IMR-90 (cell line): Measurements from ENCODE around the gene SIAH3. TPM values are rescaled to one million over a fixed set of nuclear protein-coding genes. Genes with fewer than 3 reads are reported as not detected.

Source experiments
- ATAC-seq: fragments of 200-7000 bp; cut with Tn5 transposase; 2 replicates; pipeline ENCODE4 v1.9.1; 2020; ENCODE audit warnings: low read depth, mild to moderate bottlenecking, moderate library complexity
- BruUV-seq: library from RNA; stranded (reverse); fragments of 400-500 nt; replicated peaks from 2 replicates; lab custom pipeline; 2021; lab: Mats Ljungman, UMichigan
- CTCF ChIA-PET: fragments of 300-600 bp; formaldehyde crosslinking; extraction: SDS; loops from one replicate; lab custom pipeline; 2021; ENCODE audit warnings: antibody characterized with exemption; lab: Yijun Ruan, JAX
- POLR2A ChIA-PET: fragments of 300-600 bp; sonication (Branson Sonifier 250); formaldehyde crosslinking; loops from one replicate; lab custom pipeline; 2022; ENCODE audit warnings: antibody characterized with exemption; ENCODE audit not compliant: unreplicated experiment; lab: Charles Lee
- DNase-seq: peaks from one replicate; pipeline ENCODE4 v3.0.0; 2013
- H2AFZ ChIP-seq: replicated peaks from 2 replicates; pipeline ENCODE3; 2013; ENCODE audit warnings: low read length, mild to moderate bottlenecking; ENCODE audit not compliant: poor library complexity
- H2AK5ac ChIP-seq: 2 replicates; pipeline ENCODE4 v1.6.1; 2013; ENCODE audit warnings: low read depth, low read length, inconsistent platforms
- H2AK9ac ChIP-seq: replicated peaks from 2 replicates; pipeline ENCODE3; 2013; ENCODE audit warnings: mild to moderate bottlenecking, low read depth, low read length, moderate library complexity; ENCODE audit not compliant: poor library complexity
- H2BK120ac ChIP-seq: 2 replicates; pipeline ENCODE4 v1.6.1; 2013; ENCODE audit warnings: low read depth, low read length, inconsistent platforms
- H2BK15ac ChIP-seq: 3 replicates; pipeline ENCODE4 v1.6.1; 2013; ENCODE audit warnings: low read depth, low read length, inconsistent platforms
- H2BK20ac ChIP-seq: 2 replicates; pipeline ENCODE4 v1.6.1; 2013; ENCODE audit warnings: low read depth, mild to moderate bottlenecking, inconsistent platforms, low read length, moderate library complexity
- H2BK5ac ChIP-seq: 2 replicates; pipeline ENCODE4 v1.6.1; 2013; ENCODE audit warnings: mild to moderate bottlenecking, low read depth, low read length, inconsistent platforms; ENCODE audit not compliant: poor library complexity, severe bottlenecking
- H3K14ac ChIP-seq: replicated peaks from 2 replicates; pipeline ENCODE4 v1.6.1; 2013; ENCODE audit warnings: low read depth, low read length, inconsistent platforms
- H3K18ac ChIP-seq: 2 replicates; pipeline ENCODE4 v1.6.1; 2013; ENCODE audit warnings: low read depth, low read length, control low read depth
- H3K23ac ChIP-seq: 2 replicates; pipeline ENCODE4 v1.6.1; 2013; ENCODE audit warnings: low read depth, low read length, inconsistent platforms
- H3K27ac ChIP-seq: 2 replicates; pipeline ENCODE4 v1.5.1; 2013; ENCODE audit warnings: mild to moderate bottlenecking, control low read depth, low read length; ENCODE audit not compliant: insufficient read depth
- H3K27me3 ChIP-seq: 2 replicates; pipeline ENCODE4 v1.6.1; 2013; ENCODE audit warnings: low read length; ENCODE audit not compliant: control insufficient read depth, insufficient read depth
- H3K36me3 ChIP-seq: 2 replicates; pipeline ENCODE4 v1.6.1; 2013; ENCODE audit warnings: low read length, mixed read lengths; ENCODE audit not compliant: control insufficient read depth, insufficient read depth
- H3K4ac ChIP-seq: 2 replicates; pipeline ENCODE4 v1.6.1; 2013; ENCODE audit warnings: low read depth, low read length, inconsistent platforms
- H3K4me1 ChIP-seq: 2 replicates; pipeline ENCODE4 v1.6.1; 2013; ENCODE audit warnings: low read length, mixed read lengths; ENCODE audit not compliant: control insufficient read depth, insufficient read depth
- H3K4me2 ChIP-seq: 2 replicates; pipeline ENCODE4 v1.6.1; 2013; ENCODE audit warnings: low read depth, mild to moderate bottlenecking, control low read depth, low read length, moderate library complexity
- H3K4me3 ChIP-seq: 2 replicates; pipeline ENCODE4 v1.5.1; 2013; ENCODE audit warnings: low read depth, mild to moderate bottlenecking, control low read depth, low read length, moderate library complexity; ENCODE audit not compliant: insufficient read depth
- H3K56ac ChIP-seq: 2 replicates; pipeline ENCODE4 v1.6.1; 2013; ENCODE audit warnings: low read length, inconsistent platforms; ENCODE audit not compliant: insufficient read depth; ENCODE audit errors: extremely low read depth
- H3K79me1 ChIP-seq, 2 experiments: 2 replicates each; pipeline ENCODE4 v1.6.1; 2013; ENCODE audit warnings: low read length in 2 of 2, inconsistent platforms in 1 of 2, low read depth in 1 of 2
- H3K9ac ChIP-seq: 2 replicates; pipeline ENCODE4 v1.6.1; 2013; ENCODE audit warnings: low read depth, low read length, control low read depth
- H3K9me1 ChIP-seq: 2 replicates; pipeline ENCODE4 v1.6.1; 2013; ENCODE audit warnings: low read length, inconsistent platforms; ENCODE audit not compliant: insufficient read depth
- H3K9me3 ChIP-seq: 2 replicates; pipeline ENCODE4 v1.6.1; 2013; ENCODE audit warnings: low read length; ENCODE audit not compliant: control insufficient read depth, insufficient read depth
- H4K20me1 ChIP-seq: 2 replicates; pipeline ENCODE4 v1.6.1; 2013; ENCODE audit warnings: low read length, inconsistent platforms; ENCODE audit not compliant: insufficient read depth
- H4K5ac ChIP-seq: 2 replicates; pipeline ENCODE4 v1.6.1; 2013; ENCODE audit warnings: mild to moderate bottlenecking, low read depth, low read length, control low read depth
- H4K8ac ChIP-seq, 2 experiments: 2 replicates each; pipeline ENCODE4 v1.6.1; 2013; ENCODE audit warnings: low read depth in 2 of 2, low read length in 2 of 2, control low read depth in 1 of 2, inconsistent platforms in 1 of 2
- H4K91ac ChIP-seq: 2 replicates; pipeline ENCODE4 v1.6.1; 2013; ENCODE audit warnings: low read depth, low read length, inconsistent platforms; ENCODE audit not compliant: insufficient read depth
- BHLHE40 ChIP-seq: fragments of 150-350 bp; IDR thresholded peaks from 2 replicates; pipeline ENCODE4 v1.6.1; 2016; ENCODE audit warnings: mild to moderate bottlenecking, low read depth, low read length
- CEBPB ChIP-seq: IDR thresholded peaks from 2 replicates; pipeline ENCODE4 v1.6.1; 2012; ENCODE audit warnings: low read depth, low read length, improper control_type of control experiment
- FOS ChIP-seq: fragments of 150-350 bp; IDR thresholded peaks from 2 replicates; pipeline ENCODE4 v1.6.1; 2016; ENCODE audit warnings: low read depth, low read length
- MAFK ChIP-seq: IDR thresholded peaks from 2 replicates; pipeline ENCODE4 v1.6.1; 2012; ENCODE audit warnings: low read depth, low read length, improper control_type of control experiment
- MAZ ChIP-seq: IDR thresholded peaks from 2 replicates; pipeline ENCODE4 v1.6.1; 2012; ENCODE audit warnings: low read depth, mild to moderate bottlenecking, low read length, improper control_type of control experiment, moderate library complexity, borderline replicate concordance
- MXI1 ChIP-seq: IDR thresholded peaks from 2 replicates; pipeline ENCODE4 v1.6.1; 2012; ENCODE audit warnings: low read depth, mild to moderate bottlenecking, low read length, moderate library complexity, borderline replicate concordance
- RAD21 ChIP-seq: IDR thresholded peaks from 2 replicates; pipeline ENCODE4 v1.6.1; 2012; ENCODE audit warnings: low read length, improper control_type of control experiment
- RFX5 ChIP-seq: IDR thresholded peaks from 2 replicates; pipeline ENCODE4 v1.8.0; 2012; ENCODE audit warnings: low read depth, mild to moderate bottlenecking, low read length, moderate library complexity
- SMC3 ChIP-seq: fragments of 150-350 bp; IDR thresholded peaks from 2 replicates; pipeline ENCODE4 v1.6.1; 2016; ENCODE audit warnings: low read depth, mild to moderate bottlenecking, antibody characterized with exemption, low read length, moderate library complexity
- WGBS, 2 experiments: methylation state at CpG; one replicate each; pipeline versions ENCODE4 v1.1.5 to v1.1.7; 2013; ENCODE audit warnings: missing lambda C conversion rate in 2 of 2; ENCODE audit not compliant: insufficient read length in 1 of 2; ENCODE audit errors: extremely low coverage in 2 of 2; 5-methylcytosine and 5-hydroxymethylcytosine counted together
- dilution Hi-C: fragments of 300-500 bp; cut with HindIII; formaldehyde crosslinking; loops from one replicate; pipeline ENCODE4 v1.14.3; 2018; ENCODE audit warnings: low sequenced_read_pairs; ENCODE audit not compliant: unreplicated experiment
- in situ Hi-C: fragments of 300-500 bp; cut with MboI; formaldehyde crosslinking; loops from 3 replicates; pipeline ENCODE4 v1.14.3; 2019; ENCODE audit warnings: low sequenced_read_pairs, inconsistent platforms, mixed read lengths
- intact Hi-C: fragments of 100-400 bp; cut with micrococcal nuclease; formaldehyde crosslinking; loops from 2 replicates; pipeline ENCODE4 v1.10.0; 2022
- polyA plus RNA-seq, 3 experiments: library from polyadenylated mRNA; depleted of rRNA; stranded (reverse); fragments of >200 nt; gene quantifications; 2 replicates each; pipeline ENCODE4 v1.2.3, GENCODE V29; 2012; ENCODE audit warnings: low replicate concordance in 1 of 3
- total RNA-seq: library from RNA; depleted of rRNA; stranded (reverse); fragments of >200 nt; gene quantifications from 2 replicates; pipeline ENCODE4 v1.2.3, GENCODE V29; 2012
- TF ChIP-seq, protein P1 (sequence below): fragments of 150-350 bp; IDR thresholded peaks from 2 replicates; pipeline ENCODE4 v1.6.1; 2017; ENCODE audit warnings: mild to moderate bottlenecking, antibody characterized with exemption, low read length, low read depth
- TF ChIP-seq, protein P2 (sequence below): conservative IDR thresholded peaks from 2 replicates; pipeline ENCODE4 v1.5.1; 2012; ENCODE audit warnings: mild to moderate bottlenecking, low read depth, low read length, improper control_type of control experiment
- TF ChIP-seq, protein P3 (sequence below): fragments of 150-350 bp; IDR thresholded peaks from 2 replicates; pipeline ENCODE4 v1.6.1; 2016; ENCODE audit warnings: low read depth, mild to moderate bottlenecking, low read length, moderate library complexity, borderline replicate concordance

The SIAH3 gene
- total and polyA plus RNA-seq, 2 of the 4 experiments (the other 2 are of a cell fraction): under 0.01 TPM; not detected in 1

DNA sequence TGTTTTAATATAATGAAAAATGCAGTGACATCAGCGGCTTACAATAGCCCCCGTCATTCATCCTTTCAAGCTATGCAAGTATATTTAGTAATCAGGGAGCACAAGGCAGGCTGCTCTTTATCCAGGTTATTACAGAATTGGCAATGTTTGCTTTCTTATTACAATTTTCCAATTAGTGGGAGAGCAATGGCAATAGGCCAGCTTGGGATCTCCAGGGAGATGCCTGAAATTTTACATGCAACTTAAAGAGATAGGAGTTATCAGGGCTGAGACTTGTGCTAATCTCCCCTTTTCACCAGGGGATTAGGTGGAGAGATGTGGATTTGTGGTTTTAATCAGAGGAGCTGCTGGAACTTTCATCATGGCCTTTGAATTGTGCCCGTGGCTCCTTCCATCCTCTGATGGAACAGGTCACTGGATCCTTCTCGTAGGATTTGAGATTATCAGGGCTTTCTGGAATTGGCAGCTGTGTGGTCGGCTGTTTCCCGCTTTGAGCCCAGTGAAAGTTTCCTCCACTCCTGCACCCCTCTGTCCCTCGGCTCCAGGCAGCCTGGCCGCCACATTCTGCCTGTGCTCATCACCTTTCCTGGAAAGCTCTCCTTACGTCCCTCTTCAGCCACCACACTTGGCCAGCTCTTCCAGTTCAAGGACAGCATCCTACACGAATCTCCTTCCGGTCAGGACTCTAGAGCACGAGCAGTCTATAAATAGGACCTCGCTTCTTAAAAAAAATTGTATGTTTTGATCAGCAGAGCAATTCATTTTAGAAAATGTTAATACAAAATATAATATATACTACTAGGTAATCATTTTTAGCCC, 102.4 kb downstream of the SIAH3 start:
- ChIA-PET POLR2A (no interaction called here), CTCF (no interaction called here)
- Histone ChIP-seq H3K9me3 (no peaks in the 10 kb centered on the region), H3K9ac (no peak overlapping the region), H3K14ac (no peak overlapping the region), H3K9me1 (no peaks in the 10 kb centered on the region), H2AK5ac (no peak overlapping the region), H4K8ac (no peak overlapping the region), H3K79me1 (no peaks in the 10 kb centered on the region), H3K4me1 (no peaks in the 10 kb centered on the region), H3K4me2 (no peak overlapping the region), H2BK20ac (no peak overlapping the region), H3K4ac (no peak overlapping the region), H3K27ac (no peak overlapping the region), H3K27me3 (peaks cover 10% of the 10 kb centered on the region), H2AK9ac (no peak overlapping the region), H3K23ac (no peak overlapping the region), H2BK5ac (no peak overlapping the region), H3K56ac (no peak overlapping the region), H2AFZ (peak overlapping the region; percentile 18), H4K5ac (no peak overlapping the region), H4K20me1 (no peaks in the 10 kb centered on the region), H4K91ac (no peak overlapping the region), H3K18ac (no peak overlapping the region), H3K36me3 (no peaks in the 10 kb centered on the region), H3K4me3 (no peak overlapping the region), H2BK120ac (no peak overlapping the region), H2BK15ac (no peak overlapping the region)
- DNase-seq (no peak), ATAC-seq (no peak)
- intact Hi-C loops (no loop called here), dilution Hi-C loops (no loop called here), in situ Hi-C loops (no loop called here)
- no TSS peak for BruUV-seq
- no CpG with 5 or more reads among the region's 13 CpGs for WGBS, 2 experiments
- TF ChIP-seq BHLHE40: no peak
- TF ChIP-seq RFX5: no peak
- TF ChIP-seq, protein P1, sequence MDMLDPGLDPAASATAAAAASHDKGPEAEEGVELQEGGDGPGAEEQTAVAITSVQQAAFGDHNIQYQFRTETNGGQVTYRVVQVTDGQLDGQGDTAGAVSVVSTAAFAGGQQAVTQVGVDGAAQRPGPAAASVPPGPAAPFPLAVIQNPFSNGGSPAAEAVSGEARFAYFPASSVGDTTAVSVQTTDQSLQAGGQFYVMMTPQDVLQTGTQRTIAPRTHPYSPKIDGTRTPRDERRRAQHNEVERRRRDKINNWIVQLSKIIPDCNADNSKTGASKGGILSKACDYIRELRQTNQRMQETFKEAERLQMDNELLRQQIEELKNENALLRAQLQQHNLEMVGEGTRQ: no peak
- TF ChIP-seq MXI1: no peak
- no peak for TF ChIP-seq MAZ
- no peak for TF ChIP-seq FOS
- TF ChIP-seq, protein P2, sequence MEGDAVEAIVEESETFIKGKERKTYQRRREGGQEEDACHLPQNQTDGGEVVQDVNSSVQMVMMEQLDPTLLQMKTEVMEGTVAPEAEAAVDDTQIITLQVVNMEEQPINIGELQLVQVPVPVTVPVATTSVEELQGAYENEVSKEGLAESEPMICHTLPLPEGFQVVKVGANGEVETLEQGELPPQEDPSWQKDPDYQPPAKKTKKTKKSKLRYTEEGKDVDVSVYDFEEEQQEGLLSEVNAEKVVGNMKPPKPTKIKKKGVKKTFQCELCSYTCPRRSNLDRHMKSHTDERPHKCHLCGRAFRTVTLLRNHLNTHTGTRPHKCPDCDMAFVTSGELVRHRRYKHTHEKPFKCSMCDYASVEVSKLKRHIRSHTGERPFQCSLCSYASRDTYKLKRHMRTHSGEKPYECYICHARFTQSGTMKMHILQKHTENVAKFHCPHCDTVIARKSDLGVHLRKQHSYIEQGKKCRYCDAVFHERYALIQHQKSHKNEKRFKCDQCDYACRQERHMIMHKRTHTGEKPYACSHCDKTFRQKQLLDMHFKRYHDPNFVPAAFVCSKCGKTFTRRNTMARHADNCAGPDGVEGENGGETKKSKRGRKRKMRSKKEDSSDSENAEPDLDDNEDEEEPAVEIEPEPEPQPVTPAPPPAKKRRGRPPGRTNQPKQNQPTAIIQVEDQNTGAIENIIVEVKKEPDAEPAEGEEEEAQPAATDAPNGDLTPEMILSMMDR: no peak
- TF ChIP-seq RAD21: no peak
- TF ChIP-seq SMC3: no peak
- no peak for TF ChIP-seq CEBPB
- TF ChIP-seq, protein P3, sequence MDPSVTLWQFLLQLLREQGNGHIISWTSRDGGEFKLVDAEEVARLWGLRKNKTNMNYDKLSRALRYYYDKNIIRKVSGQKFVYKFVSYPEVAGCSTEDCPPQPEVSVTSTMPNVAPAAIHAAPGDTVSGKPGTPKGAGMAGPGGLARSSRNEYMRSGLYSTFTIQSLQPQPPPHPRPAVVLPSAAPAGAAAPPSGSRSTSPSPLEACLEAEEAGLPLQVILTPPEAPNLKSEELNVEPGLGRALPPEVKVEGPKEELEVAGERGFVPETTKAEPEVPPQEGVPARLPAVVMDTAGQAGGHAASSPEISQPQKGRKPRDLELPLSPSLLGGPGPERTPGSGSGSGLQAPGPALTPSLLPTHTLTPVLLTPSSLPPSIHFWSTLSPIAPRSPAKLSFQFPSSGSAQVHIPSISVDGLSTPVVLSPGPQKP: no peak
- TF ChIP-seq MAFK: no peak
